ENCODE measurements around the gene GRID1.

Gene GRID1

GRCh38 chr10:86209726-86210125 is 156.9 kb downstream of the GRID1 start:
- DNase-seq (ENCODE audit: low spot score) = no peak

DNA sequence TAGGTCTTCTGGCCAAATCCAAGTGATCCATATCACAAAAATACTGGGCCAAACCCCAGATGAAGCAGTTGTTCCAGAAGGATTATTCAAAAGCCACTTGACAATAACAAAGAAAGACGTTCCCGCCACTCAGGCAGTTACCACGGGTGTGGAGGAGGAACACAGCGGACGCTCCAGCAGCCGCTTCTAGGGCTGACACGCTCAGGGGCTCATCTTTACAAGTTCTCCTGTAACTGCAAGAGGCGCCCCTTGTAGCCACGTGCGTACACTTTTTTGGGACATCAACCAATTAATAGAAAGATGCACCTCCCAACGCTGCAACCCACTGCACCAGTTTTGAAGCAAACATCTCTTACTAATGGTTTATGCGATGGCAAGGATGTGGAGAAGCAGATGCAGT is 159.4 kb downstream of the GRID1 start:
- DNase-seq (ENCODE audit: low spot score) = no peak

- no peak for DNase-seq (ENCODE audit: low spot score)
These were observed 160.4 kb downstream of the GRID1 start for GRCh38 chr10:86206240-86206579.

GRCh38 chr10:86205306-86206239 is 161.0 kb downstream of the GRID1 start:
- DNase-seq (ENCODE audit: low spot score) = no peak

DNA sequence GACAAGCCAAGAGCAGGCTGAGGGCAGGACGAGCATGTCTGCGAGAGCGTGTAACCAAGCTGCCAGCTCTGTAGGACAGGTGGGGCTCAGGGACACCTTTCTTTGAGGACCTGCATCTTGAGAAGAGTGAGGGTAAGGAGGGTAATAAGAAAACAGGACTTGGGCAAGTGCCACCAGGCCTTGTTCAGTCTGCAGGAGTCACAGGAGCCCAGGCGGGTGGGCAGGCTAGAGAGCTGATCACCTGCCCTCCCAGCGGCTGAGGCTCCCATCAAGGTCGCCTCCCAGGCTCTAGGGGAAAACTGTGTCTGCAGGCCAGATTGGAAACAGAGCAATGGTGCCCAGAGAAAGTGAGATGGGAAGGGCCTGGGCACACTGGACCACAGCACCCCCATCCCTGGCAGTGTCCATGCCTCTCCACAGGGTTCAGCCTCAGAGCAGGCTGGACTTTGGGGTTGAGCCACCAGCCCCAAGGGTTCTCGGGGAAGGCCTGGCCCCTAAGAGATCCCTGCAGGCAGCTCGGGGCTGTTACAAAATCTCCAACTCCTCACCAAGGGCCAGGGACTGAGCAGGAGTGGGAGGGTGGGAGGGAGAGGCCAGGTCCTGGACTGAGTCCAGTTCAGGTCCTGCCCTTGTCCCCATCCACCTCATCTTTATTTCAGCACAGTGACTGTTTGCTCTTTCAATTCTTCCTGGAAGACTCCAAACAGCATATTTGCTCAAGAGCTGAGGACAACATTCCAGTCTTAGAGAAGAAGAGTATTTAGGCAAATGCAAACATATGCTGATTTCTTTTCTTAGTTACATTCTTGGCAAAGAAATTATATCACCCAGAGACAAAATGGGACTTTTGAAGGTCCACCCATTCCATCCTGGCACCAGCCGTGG is 161.9 kb downstream of the GRID1 start:
- no peak for DNase-seq (ENCODE audit: low spot score)

DNA sequence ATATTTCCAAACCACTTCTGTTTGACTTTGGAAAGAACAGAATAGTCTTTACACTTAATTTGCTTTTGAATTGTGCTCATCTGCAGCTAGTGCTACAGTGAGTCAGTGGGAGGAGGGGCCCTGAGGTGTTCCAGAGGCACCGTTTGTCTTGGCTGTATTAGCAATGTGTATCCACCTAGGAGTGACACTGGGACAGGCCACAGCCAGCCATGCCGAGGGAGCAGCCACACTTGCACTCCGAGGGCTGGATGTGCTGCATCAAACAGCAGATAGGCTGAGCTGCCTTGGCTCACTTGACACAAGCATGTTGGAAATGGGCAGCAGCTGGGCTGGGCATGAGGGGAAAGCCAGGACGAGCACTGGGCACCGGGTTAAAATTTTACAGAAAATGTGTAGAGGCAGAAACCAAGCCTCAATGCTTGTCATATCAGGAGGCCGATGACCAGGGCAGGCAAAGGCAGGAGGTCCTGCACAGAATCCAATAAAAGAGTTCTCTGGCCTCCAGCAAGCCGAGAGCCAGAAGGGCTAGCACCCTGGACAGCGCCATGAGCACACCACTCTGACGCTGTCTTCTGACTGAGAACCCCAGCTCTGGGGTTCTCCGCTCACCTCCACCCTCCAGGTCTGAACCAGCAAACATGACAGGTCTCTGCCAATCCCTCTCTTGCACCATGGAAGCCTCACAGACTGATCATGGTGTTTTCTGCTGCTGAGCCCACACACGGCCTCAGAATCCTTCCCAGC is 163.3 kb downstream of the GRID1 start:
- DNase-seq (ENCODE audit: low spot score) = no peak

GRCh38 chr10:86202226-86202735 is 164.3 kb downstream of the GRID1 start:
- DNase-seq (ENCODE audit: low spot score) = no peak

- no peak for DNase-seq (ENCODE audit: low spot score)
These were observed 165.7 kb downstream of the GRID1 start for GRCh38 chr10:86200867-86201266.

GRCh38 chr10:86200269-86200668 is 166.3 kb downstream of the GRID1 start:
- DNase-seq (ENCODE audit: low spot score) = no peak

GRCh38 chr10:86199041-86199440 is 167.6 kb downstream of the GRID1 start:
- DNase-seq (ENCODE audit: low spot score) = no peak

DNA sequence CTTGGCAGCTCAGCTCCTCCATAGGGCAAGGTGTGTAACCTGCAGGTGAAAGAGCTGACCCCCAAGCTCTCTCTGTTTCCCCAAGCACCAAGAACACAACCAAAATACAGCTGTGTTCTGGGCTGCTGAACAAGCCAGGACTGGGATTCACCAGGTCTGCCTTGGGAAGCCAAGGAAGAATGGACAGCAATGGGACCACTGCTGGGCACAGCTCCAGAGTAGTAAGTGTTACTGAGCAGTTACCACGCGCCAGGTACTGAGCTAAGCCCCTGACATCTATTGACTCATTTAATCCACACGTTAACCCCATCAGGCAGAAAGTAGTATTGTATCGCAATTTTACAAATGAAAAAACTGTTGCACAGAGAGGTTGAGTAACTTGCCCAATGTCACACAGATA is 168.3 kb downstream of the GRID1 start:
- no peak for DNase-seq (ENCODE audit: low spot score)

GRCh38 chr10:86197166-86197790 is 169.3 kb downstream of the GRID1 start:
- DNase-seq (ENCODE audit: low spot score) = no peak

DNA sequence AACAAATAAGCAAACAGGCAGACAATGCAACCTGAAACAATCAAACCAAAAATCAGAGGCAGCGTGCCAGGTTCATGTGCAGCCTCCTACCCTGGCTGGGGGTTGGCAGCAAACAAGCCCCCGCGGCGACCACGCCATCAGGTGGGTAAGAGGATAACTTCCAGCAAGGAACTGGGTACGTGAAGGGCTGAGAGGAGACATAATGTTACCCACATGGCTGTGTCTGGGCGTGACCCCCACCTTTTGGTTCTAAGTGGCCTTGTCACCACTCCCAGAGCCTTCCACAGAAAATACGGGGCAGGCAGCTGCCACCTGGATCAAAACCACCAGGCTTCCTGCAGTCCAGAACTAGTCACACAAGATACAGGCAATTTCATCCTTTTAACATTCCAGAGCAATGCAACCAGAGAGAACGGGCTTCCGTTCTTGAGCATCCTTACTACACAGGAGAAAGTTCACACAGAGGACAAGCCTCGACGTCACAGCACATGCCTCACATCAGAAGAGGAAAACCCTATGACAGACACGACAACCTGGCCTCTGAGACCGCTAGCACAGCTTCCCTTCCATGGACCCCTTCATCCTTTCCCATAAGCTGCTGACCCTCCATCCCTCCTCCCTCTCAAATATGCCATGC is 171.0 kb downstream of the GRID1 start:
- no peak for DNase-seq (ENCODE audit: low spot score)

DNA sequence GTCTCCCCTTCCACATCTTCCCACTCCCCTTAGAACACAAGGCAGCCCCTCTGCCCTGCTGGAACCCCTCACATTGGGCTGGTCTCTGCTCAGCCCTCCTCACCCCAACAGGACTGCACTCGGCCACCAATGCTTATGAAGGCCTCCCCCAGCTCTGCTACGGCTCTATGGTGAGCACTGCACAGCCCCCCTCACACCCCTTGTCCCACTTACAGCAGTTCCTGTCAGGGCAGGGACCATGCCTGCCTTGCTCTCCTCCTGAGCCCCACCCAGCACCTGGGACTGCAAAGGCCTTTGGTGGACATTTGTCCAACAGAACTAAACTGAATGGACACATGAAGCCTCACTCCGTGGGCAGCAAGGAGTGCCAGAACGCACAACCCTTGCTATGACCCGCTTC is 171.9 kb downstream of the GRID1 start:
- DNase-seq (ENCODE audit: low spot score) = no peak

- DNase-seq (ENCODE audit: low spot score) = no peak
These were observed 172.8 kb downstream of the GRID1 start for GRCh38 chr10:86193841-86194240.

- DNase-seq (ENCODE audit: low spot score) = no peak
These were observed 173.9 kb downstream of the GRID1 start for GRCh38 chr10:86192691-86193090.

GRCh38 chr10:86192147-86192546 is 174.4 kb downstream of the GRID1 start:
- DNase-seq (ENCODE audit: low spot score) = no peak

- DNase-seq (ENCODE audit: low spot score) = no peak
These were observed 174.9 kb downstream of the GRID1 start for GRCh38 chr10:86191686-86192085.

DNA sequence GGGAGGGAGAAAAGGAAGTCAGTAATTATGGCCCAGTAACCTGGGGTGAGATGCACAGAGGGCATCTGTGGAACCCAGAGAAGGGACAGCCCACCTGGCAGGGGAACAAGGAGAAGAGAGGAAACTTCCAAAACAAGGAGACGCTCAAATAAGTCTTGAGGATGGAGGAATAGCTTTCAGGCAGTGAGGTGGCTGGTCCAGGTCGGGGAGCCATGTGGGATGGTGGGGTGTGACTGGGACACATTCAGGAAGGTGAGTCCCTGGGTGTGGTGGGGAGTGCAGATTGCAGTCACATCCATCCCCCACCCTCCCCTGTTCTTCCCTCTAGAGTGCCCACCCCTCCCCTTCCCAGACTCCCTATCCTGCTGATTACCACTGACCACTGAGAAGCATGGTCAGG is 175.4 kb downstream of the GRID1 start:
- DNase-seq (ENCODE audit: low spot score) = no peak

- no peak for DNase-seq (ENCODE audit: low spot score)
These were observed 176.3 kb downstream of the GRID1 start for GRCh38 chr10:86190291-86190690.

- DNase-seq (ENCODE audit: low spot score) = no peak
These were observed 176.7 kb downstream of the GRID1 start for GRCh38 chr10:86189891-86190290.

Measured in putamen (tissue), 1 donor.